Activated CD8-positive, alpha-beta T cell treated with anti-CD3 and anti-CD28 coated beads, Interleukin-2, amount 10 ng/mL, durations not matched to agents 7 days and 5 days (primary cell): ENCODE results near the gene GARIN5B. TPM values are rescaled to one million over a fixed set of nuclear protein-coding genes. Genes with fewer than 3 reads are reported as not detected.
A peak's percentile ranks its signal among the peaks of the same experiment; 100 is the strongest.

Experiments used
- ATAC-seq: fragments of 150-1000 bp; cut with Tn5 transposase; one replicate; pipeline ENCODE4 v1.10.0; 2021; ENCODE audit warnings: moderate library complexity
- CTCF ChIA-PET: fragments of 350-600 bp; sonication (Branson Sonifier 250); formaldehyde crosslinking; loops from one replicate; lab custom pipeline; 2021; ENCODE audit warnings: antibody characterized with exemption; lab: Charles Lee
- POLR2A ChIA-PET: fragments of 350-600 bp; sonication (Branson Sonifier 250); formaldehyde crosslinking; loops from one replicate; lab custom pipeline; 2021; ENCODE audit warnings: antibody characterized with exemption; lab: Charles Lee
- DNase-seq: peaks from one replicate; pipeline ENCODE4 v3.0.0-alpha.2; 2020
- H3K27ac Mint-ChIP-seq: one replicate; pipeline ENCODE4 v1.8.0; 2021; ENCODE audit warnings: mild to moderate bottlenecking, mixed read lengths
- H3K27me3 Mint-ChIP-seq: one replicate; pipeline ENCODE4 v1.8.0; 2021; ENCODE audit warnings: low read depth, mixed read lengths
- H3K36me3 Mint-ChIP-seq: one replicate; pipeline ENCODE4 v1.8.0; 2021; ENCODE audit warnings: low read depth, mixed read lengths
- H3K4me1 Mint-ChIP-seq: one replicate; pipeline ENCODE4 v1.8.0; 2021; ENCODE audit warnings: low read depth, mixed read lengths
- H3K4me3 Mint-ChIP-seq: one replicate; pipeline ENCODE4 v1.8.0; 2021; ENCODE audit warnings: mild to moderate bottlenecking, mixed read lengths
- H3K9me3 Mint-ChIP-seq: one replicate; pipeline ENCODE4 v1.8.0; 2022; ENCODE audit warnings: mixed read lengths; ENCODE audit not compliant: insufficient read depth
- total RNA-seq, 2 experiments: library from RNA; stranded (reverse); gene quantifications; one replicate each; pipeline ENCODE4 v1.2.3, GENCODE V29; 2021

Gene GARIN5B
- total RNA-seq, 2 experiments from 2014 or later, result not detected

GRCh38 chr19:55376241-55376933 lies 13.3 kb upstream of the GARIN5B start, which contains the start of gene TMEM190:
TMEM190 (plus strand) TSS chr19:55376826; CDS start chr19:55376854, 28 bp downstream.
- DNase-seq, result no peak
- Mint-ChIP-seq H3K27ac (no peak within 1 kb of the TSS), H3K4me1 (peaks cover 10% of the 10 kb centered on the region), H3K4me3 (no peak within 1 kb of the TSS), H3K36me3 (peaks cover 5% of the 10 kb centered on the region), H3K9me3 (no peaks in the 10 kb centered on the region), H3K27me3 (peaks cover 14% of the 10 kb centered on the region)
- ATAC-seq, result no peak
- ChIA-PET CTCF (no interaction called here), POLR2A (interaction anchor here (1.3 kb wide), 1 partner anchor 8 kb away, joined by 3 read pairs; the partner anchor contains the start of gene TMEM238)

DNA sequence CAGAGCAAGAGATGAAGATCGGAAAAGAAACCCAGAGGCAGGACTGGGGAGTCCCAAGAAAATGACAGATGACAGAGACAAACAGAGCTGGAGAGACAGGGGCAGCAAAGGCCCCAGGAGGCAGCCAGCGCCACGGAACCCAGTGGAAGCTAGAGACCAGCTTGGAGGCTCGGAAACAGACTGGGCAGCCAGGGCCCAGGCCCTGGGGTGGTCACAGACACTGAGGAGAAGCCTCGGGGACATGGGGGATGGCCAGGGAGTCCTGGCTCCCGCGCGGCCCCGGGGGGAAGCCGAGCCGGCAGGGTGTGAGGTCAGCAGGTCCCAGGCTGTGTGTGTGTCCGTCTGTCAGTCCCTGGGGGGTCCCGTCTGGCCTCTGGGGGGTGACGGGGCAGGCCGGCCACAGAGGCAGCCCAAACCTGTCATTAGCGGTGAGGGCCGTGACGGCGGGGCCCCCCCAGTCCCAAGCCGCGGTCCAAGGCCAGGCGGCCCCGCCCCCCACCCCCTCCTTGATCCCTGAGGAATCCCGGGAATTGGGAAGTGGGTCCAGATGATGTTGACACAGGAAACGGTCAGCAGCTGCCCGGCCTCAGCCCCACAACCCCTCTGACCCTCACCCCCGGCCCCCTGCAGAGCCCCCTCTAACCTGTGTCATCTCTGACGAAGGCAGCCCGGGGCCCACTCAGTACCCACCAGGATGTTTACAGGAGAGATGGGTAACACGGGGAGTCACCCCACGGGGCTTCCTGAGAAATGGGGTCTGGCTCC lies 11.1 kb upstream of the GARIN5B start:
- ChIA-PET CTCF (no interaction called here), POLR2A (interaction anchor here (0.6 kb wide), 1 partner anchor 104 kb away, joined by 3 read pairs; no protein-coding TSS in a partner anchor)
- DNase-seq, result no peak
- no peak for ATAC-seq
- Mint-ChIP-seq H3K27ac (no peak overlapping the region), H3K27me3 (peaks cover 28% of the 10 kb centered on the region), H3K4me3 (no peak overlapping the region), H3K4me1 (peaks cover 11% of the 10 kb centered on the region), H3K9me3 (no peaks in the 10 kb centered on the region), H3K36me3 (peaks cover 2% of the 10 kb centered on the region)

- peaks cover 33% of the 10 kb centered on the region for H3K27me3 Mint-ChIP-seq
- POLR2A ChIA-PET, result interaction anchor here (0.6 to 1.4 kb wide), 2 partner anchors 11 to 103 kb away, joined by 3 to 6 read pairs; partner anchors contain the start of gene TMEM238
- no peaks in the 10 kb centered on the region for H3K9me3 Mint-ChIP-seq
- peaks cover 11% of the 10 kb centered on the region for H3K4me1 Mint-ChIP-seq
- no peak overlapping the region for H3K4me3 Mint-ChIP-seq
- H3K27ac Mint-ChIP-seq, result no peak overlapping the region
- ATAC-seq (no peak), DNase-seq (no peak)
- H3K36me3 Mint-ChIP-seq, result peaks cover 2% of the 10 kb centered on the region
- CTCF ChIA-PET, result interaction anchor here (1.2 kb wide), 1 partner anchor 130 kb away, joined by 3 read pairs; no protein-coding TSS in a partner anchor
Measured at GRCh38 chr19:55373306-55373992, 10.4 kb upstream of the GARIN5B start.

- ChIA-PET CTCF (interaction anchor here (0.5 to 1.2 kb wide), 2 partner anchors 35 to 131 kb away, joined by 3 read pairs; no protein-coding TSS in a partner anchor), POLR2A (interaction anchor here (0.6 to 1.4 kb wide), 2 partner anchors 12 to 14 kb away, joined by 3 to 6 read pairs; partner anchors contain the start of gene TMEM238)
- Mint-ChIP-seq H3K4me3 (no peak overlapping the region), H3K27ac (no peak overlapping the region), H3K27me3 (peaks cover 37% of the 10 kb centered on the region), H3K36me3 (peaks cover 2% of the 10 kb centered on the region), H3K9me3 (no peaks in the 10 kb centered on the region), H3K4me1 (peaks cover 11% of the 10 kb centered on the region)
- ATAC-seq, result no peak
- DNase-seq, result no peak
Measured at GRCh38 chr19:55372316-55373081, 9.4 kb upstream of the GARIN5B start.

GRCh38 chr19:55370305-55370988 lies 7.4 kb upstream of the GARIN5B start, which contains the start of gene IL11:
IL11 (minus strand) TSS chr19:55370463; CDS start chr19:55370310, 153 bp downstream.
- Mint-ChIP-seq H3K9me3 (no peaks in the 10 kb centered on the region), H3K36me3 (peaks cover 2% of the 10 kb centered on the region), H3K4me3 (no peak within 1 kb of the TSS), H3K27me3 (peaks cover 40% of the 10 kb centered on the region), H3K4me1 (peaks cover 11% of the 10 kb centered on the region), H3K27ac (no peak within 1 kb of the TSS)
- DNase-seq (no peak), ATAC-seq (no peak)
- ChIA-PET CTCF (no interaction called here), POLR2A (interaction anchor here (0.9 to 2.3 kb wide), 2 partner anchors 13 to 14 kb away, joined by 3 to 7 read pairs; partner anchors contain the start of gene TMEM238)

DNA sequence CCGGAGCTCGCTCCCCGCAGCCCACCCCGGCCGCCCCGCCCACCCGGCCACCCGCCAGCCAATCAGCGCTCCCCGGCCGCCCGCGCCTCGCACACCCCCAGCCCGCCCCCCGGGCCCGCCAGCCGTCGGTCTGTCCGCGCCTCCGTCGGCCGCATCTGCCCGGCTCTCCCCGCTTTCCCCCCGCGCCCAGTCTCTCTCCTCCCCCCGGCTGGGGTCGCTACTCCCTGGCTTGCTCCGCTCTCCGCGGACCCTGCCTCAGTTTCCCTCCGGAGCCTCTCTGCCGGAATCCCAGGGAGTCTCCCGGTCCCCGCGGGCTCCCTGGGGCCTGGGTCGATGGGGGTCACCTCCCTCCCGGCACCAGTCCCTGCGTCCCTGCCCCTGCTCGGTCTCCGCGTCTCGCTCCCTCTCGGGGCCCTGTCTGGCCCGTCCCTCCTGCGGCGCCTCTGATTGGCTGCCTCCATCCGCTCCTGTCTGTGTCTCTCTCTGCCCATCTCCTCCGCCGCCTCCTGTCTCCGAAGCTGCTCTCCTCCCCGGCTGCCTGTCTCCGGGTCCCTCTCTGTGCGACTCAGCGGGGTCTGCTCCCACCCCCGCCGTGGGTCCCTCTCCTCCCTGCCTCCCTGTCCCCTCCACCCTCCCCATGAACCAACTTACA lies 6.7 kb upstream of the GARIN5B start:
- Mint-ChIP-seq H3K4me1 (peaks cover 11% of the 10 kb centered on the region), H3K36me3 (peaks cover 2% of the 10 kb centered on the region), H3K9me3 (no peaks in the 10 kb centered on the region), H3K27ac (no peak overlapping the region), H3K4me3 (no peak overlapping the region), H3K27me3 (peaks cover 40% of the 10 kb centered on the region)
- DNase-seq (peak; percentile 38), ATAC-seq (peak; percentile 50)
- POLR2A ChIA-PET, result interaction anchor here (1.5 to 2.3 kb wide), 2 partner anchors 14 to 18 kb away, joined by 3 to 7 read pairs; partner anchors contain the start of gene TMEM238
- CTCF ChIA-PET, result no interaction called here

GRCh38 chr19:55368701-55369563 lies 5.9 kb upstream of the GARIN5B start:
- CTCF ChIA-PET, result interaction anchor here (0.8 kb wide), 1 partner anchor 29 kb away, joined by 3 read pairs; the partner anchor contains the start of gene KMT5C
- Mint-ChIP-seq H3K27me3 (peaks cover 40% of the 10 kb centered on the region), H3K4me3 (no peak overlapping the region), H3K36me3 (peaks cover 2% of the 10 kb centered on the region), H3K9me3 (no peaks in the 10 kb centered on the region), H3K27ac (no peak overlapping the region), H3K4me1 (peaks cover 11% of the 10 kb centered on the region)
- POLR2A ChIA-PET, result interaction anchor here (1.0 to 2.3 kb wide), 3 partner anchors 15 to 34 kb away, joined by 3 to 7 read pairs (median 3); partner anchors contain the start of gene TMEM238
- DNase-seq (no peak), ATAC-seq (peak; percentile 46)

GRCh38 chr19:55368106-55368505 lies 5.0 kb upstream of the GARIN5B start:
- DNase-seq (no peak), ATAC-seq (no peak)
- Mint-ChIP-seq H3K4me3 (no peak overlapping the region), H3K27ac (no peak overlapping the region), H3K9me3 (no peaks in the 10 kb centered on the region), H3K27me3 (peaks cover 35% of the 10 kb centered on the region), H3K36me3 (peaks cover 2% of the 10 kb centered on the region), H3K4me1 (peaks cover 8% of the 10 kb centered on the region)
- ChIA-PET CTCF (interaction anchor here (0.8 kb wide), 1 partner anchor 29 kb away, joined by 3 read pairs; the partner anchor contains the start of gene KMT5C), POLR2A (interaction anchor here (1.0 to 2.3 kb wide), 3 partner anchors 16 to 34 kb away, joined by 3 to 7 read pairs (median 3); partner anchors contain the start of gene TMEM238)

DNA sequence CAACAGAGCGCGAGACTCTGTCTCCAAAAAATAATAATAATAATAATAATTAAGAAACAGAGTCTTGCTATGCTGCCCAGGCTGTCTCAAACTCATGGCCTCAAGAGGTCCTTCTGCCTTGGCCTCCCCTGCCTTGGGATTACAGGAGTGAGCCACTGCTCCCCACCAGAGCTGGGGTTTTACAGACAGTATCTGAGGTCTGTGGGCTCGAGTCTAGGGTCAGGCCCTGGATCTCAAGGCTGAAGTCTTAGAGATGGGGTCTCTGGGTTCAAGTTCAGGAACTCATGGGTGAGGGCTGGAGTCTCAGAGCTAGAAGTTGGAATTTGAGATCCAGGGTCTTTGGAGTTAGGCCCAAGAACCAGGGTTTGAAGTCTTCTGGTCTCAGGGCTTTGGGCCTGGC lies 3.7 kb upstream of the GARIN5B start:
- Mint-ChIP-seq H3K27ac (no peak overlapping the region), H3K4me3 (no peak overlapping the region), H3K9me3 (no peaks in the 10 kb centered on the region), H3K4me1 (peaks cover 4% of the 10 kb centered on the region), H3K36me3 (peaks cover 2% of the 10 kb centered on the region), H3K27me3 (peaks cover 30% of the 10 kb centered on the region)
- no peak for DNase-seq
- ATAC-seq, result no peak
- POLR2A ChIA-PET, result interaction anchor here (0.9 to 1.0 kb wide), 2 partner anchors 18 to 28 kb away, joined by 3 to 4 read pairs; no protein-coding TSS in a partner anchor
- CTCF ChIA-PET, result interaction anchor here (1.1 kb wide), 1 partner anchor 16 kb away, joined by 3 read pairs; no protein-coding TSS in a partner anchor
